Stomach (tissue), 4 donors: ENCODE measurements around the gene HNRNPA1.

ENCODE experiments used
- CTCF ChIP-seq, 7 experiments: fragments of 450-650 bp in 4 of 7; fragments of 200-600 bp in 3 of 7; sonication (generic) in 3 of 7; IDR thresholded peaks; one replicate each; pipeline ENCODE4 v1.5.1; 2016 to 2019; ENCODE audit warnings: antibody characterized with exemption in 7 of 7, control low read depth in 2 of 7, mild to moderate bottlenecking in 1 of 7
- POLR2A ChIP-seq, 4 donors: fragments of 450-650 bp; IDR thresholded peaks; one replicate each; pipeline ENCODE4 v1.6.1; 2016; ENCODE audit warnings: antibody characterized with exemption in 4 of 4, control low read depth in 2 of 4, mild to moderate bottlenecking in 1 of 4, moderate library complexity in 1 of 4
- POLR2AphosphoS5 ChIP-seq, 3 donors: sonication (generic); formaldehyde crosslinking; IDR thresholded peaks; one replicate each; pipeline ENCODE4 v1.6.1; 2016; ENCODE audit warnings: antibody characterized with exemption in 3 of 3

GRCh38 chr12:54246011-54246641 lies 34.4 kb upstream of the HNRNPA1 start:
- TF ChIP-seq CTCF (IDR thresholded peaks at IDR 0.05) (no peak), POLR2A (IDR thresholded peaks at IDR 0.05) (no peak), POLR2AphosphoS5 (IDR thresholded peaks at IDR 0.05) (no peak)
